ENCODE results near the gene BMP7. TPM values are rescaled to one million over a fixed set of nuclear protein-coding genes. Genes with fewer than 3 reads are reported as not detected.

BMP7 gene
- total and polyA plus RNA-seq, 2 donors (not counting 3 experiments of a cell fraction or from before 2014, with no cell fraction given), result not detected

DNA sequence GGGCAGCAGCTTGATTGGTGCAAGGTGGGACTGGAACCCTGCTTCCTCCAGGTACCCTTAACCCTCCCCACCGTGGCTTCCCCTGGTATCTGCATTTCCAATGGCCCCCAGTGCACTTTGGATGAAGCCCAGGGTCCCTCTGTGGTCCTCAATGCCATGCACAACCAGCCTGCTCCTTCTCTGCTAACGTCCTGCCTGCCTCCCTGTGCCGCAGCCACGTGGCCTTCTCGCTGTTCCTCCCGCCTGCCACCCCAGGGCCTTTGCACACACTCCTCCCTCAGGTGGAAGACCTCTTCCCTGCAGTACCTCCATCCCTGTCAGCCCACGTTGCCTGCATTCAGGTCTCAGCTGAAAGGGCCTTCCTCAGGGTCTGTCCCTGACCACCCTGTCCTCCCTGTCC is 101.6 kb downstream of the BMP7 start:
- no peaks in the 10 kb centered on the region for H3K79me2 ChIP-seq (ENCODE audit: control insufficient read depth, insufficient read depth, low read length)
- no TSS peak for BruUV-seq (replicated peaks)

More for the DNA sequence above, 101.6 kb downstream of the BMP7 start:
- no peaks in the 10 kb centered on the region for H3K27me3 ChIP-seq (ENCODE audit: control insufficient read depth in 2 of 2, insufficient read depth in 2 of 2, low read length in 2 of 2)
- H3K36me3 ChIP-seq (ENCODE audit: control insufficient read depth in 2 of 2, extremely low read depth in 1 of 2, insufficient read depth in 2 of 2, low read length in 2 of 2), result no peaks in the 10 kb centered on the region
- DNase-seq (ENCODE audit: low read depth, low spot score) (no peak), FAIRE-seq (no peak)
- H3K9ac ChIP-seq (replicated peaks; ENCODE audit: extremely low read depth, insufficient read depth, low read length), result no peak overlapping the region
- H4K20me1 ChIP-seq (replicated peaks; ENCODE audit: control insufficient read depth, extremely low read depth, insufficient read depth, low read length), result no peaks in the 10 kb centered on the region
- POLR2A ChIA-PET, result no interaction called here
- H3K4me1 ChIP-seq (ENCODE audit: control insufficient read depth, extremely low read depth, insufficient read depth, low read length), result no peaks in the 10 kb centered on the region
- intact Hi-C loops (cut with micrococcal nuclease) (no loop called here), dilution Hi-C loops (cut with MboI; ENCODE audit: extremely low pct_ligation_motif_present, low sequenced_read_pairs) (no loop called here)
- CTCF ChIA-PET, result no interaction called here
- H3K9me3 ChIP-seq (replicated peaks; ENCODE audit: control insufficient read depth, insufficient read depth, low read length), result no peaks in the 10 kb centered on the region
- no peak overlapping the region for H3K4me2 ChIP-seq (ENCODE audit: insufficient read depth, low read length)
- no peaks in the 10 kb centered on the region for H3K9me1 ChIP-seq (replicated peaks; ENCODE audit: control insufficient read depth, extremely low read depth, insufficient read depth, low read length)
- no peak overlapping the region for H3K4me3 ChIP-seq (replicated peaks in 1 of 3; ENCODE audit: insufficient read depth in 1 of 3, low read depth in 1 of 3, low read length in 3 of 3)
- no peak overlapping the region for H3K27ac ChIP-seq (ENCODE audit: insufficient read depth, low read depth, low read length)
- TF ChIP-seq EZH2 (IDR thresholded peaks at IDR 0.05; ENCODE audit: borderline replicate concordance, low read depth, low read length, severe bottlenecking) (no peak), FOS (IDR thresholded peaks at IDR 0.05; ENCODE audit: borderline replicate concordance, insufficient read depth, low read length) (no peak), GATA2 (IDR thresholded peaks at IDR 0.05; ENCODE audit: insufficient read depth, insufficient read length, low read depth, low read length) (no peak), MAX (IDR thresholded peaks at IDR 0.05; ENCODE audit: insufficient read depth, insufficient read length) (no peak), CTCF (IDR thresholded peaks at IDR 0.05; ENCODE audit: extremely low read depth in 1 of 2, insufficient read depth in 1 of 2, low read depth in 1 of 2, low read length in 2 of 2) (no peak), POLR2A (IDR thresholded peaks at IDR 0.05; ENCODE audit: low read depth, low read length) (no peak), JUN (IDR thresholded peaks at IDR 0.05; ENCODE audit: borderline replicate concordance, insufficient read depth, insufficient read length, low read depth) (no peak), POLR2AphosphoS5 (IDR thresholded peaks at IDR 0.05; ENCODE audit: insufficient read depth, low read depth, low read length) (no peak), MYC (IDR thresholded peaks at IDR 0.05; ENCODE audit: low read depth, low read length) (no peak)
- no peak overlapping the region for H2AFZ ChIP-seq (ENCODE audit: low read depth, low read length)

Data from endothelial cell of umbilical vein (primary cell).